NCI-H1436 (cell line): ENCODE measurements around the gene EVA1C.

Experiments used
- DNase-seq: peaks from one replicate; lab custom pipeline; 2025; lab: John Stamatoyannopoulos, UW

Gene EVA1C

GRCh38 chr21:32562426-32562825, 149.9 kb downstream of the EVA1C start:
- no peak for DNase-seq

- no peak for DNase-seq
These were observed 150.4 kb downstream of the EVA1C start for GRCh38 chr21:32562915-32563314.
